Fibroblast of lung (primary cell): ENCODE results near the gene KLHL13. TPM values are rescaled to one million over a fixed set of nuclear protein-coding genes. Genes with fewer than 3 reads are reported as not detected.

ENCODE experiments used
- DNase-seq, 2 donors: peaks; one replicate each; pipeline versions ENCODE4 v3.0.0 to v3.0.0-alpha.2; 2010; ENCODE audit warnings: low read depth in 2 of 2
- H2AFZ ChIP-seq: 2 replicates; pipeline ENCODE4 v1.5.1; 2012; ENCODE audit warnings: low read length, control low read depth, inconsistent platforms
- H3K27ac ChIP-seq: 2 replicates; pipeline ENCODE4 v1.5.1; 2011; ENCODE audit warnings: low read length, control low read depth; ENCODE audit not compliant: insufficient read depth
- H3K27me3 ChIP-seq: 2 replicates; pipeline ENCODE4 v1.5.1; 2011; ENCODE audit warnings: mild to moderate bottlenecking, low read length; ENCODE audit not compliant: control insufficient read depth, insufficient read depth
- H3K36me3 ChIP-seq: 2 replicates; pipeline ENCODE4 v1.5.1; 2011; ENCODE audit warnings: low read length; ENCODE audit not compliant: control insufficient read depth, insufficient read depth
- H3K4me1 ChIP-seq: 2 replicates; pipeline ENCODE4 v1.5.1; 2011; ENCODE audit warnings: low read length; ENCODE audit not compliant: control insufficient read depth, insufficient read depth; ENCODE audit errors: extremely low read depth
- H3K4me2 ChIP-seq: 2 replicates; pipeline ENCODE4 v1.5.1; 2011; ENCODE audit warnings: low read length, control low read depth; ENCODE audit not compliant: insufficient read depth; ENCODE audit errors: extremely low read depth
- H3K4me3 ChIP-seq, 4 experiments: fragments of 200-600 bp in 1 of 4; sonication (generic) in 1 of 4; replicated peaks in 1 of 4; 2 replicates each; pipeline ENCODE4 v1.5.1; 2011 to 2016; ENCODE audit warnings: low read length in 4 of 4, low read depth in 3 of 4, mild to moderate bottlenecking in 3 of 4, control low read depth in 2 of 4, inconsistent platforms in 1 of 4, mixed read lengths in 1 of 4; ENCODE audit not compliant: insufficient read depth in 1 of 4; ENCODE audit errors: control extremely low read depth in 1 of 4
- H3K79me2 ChIP-seq: 2 replicates; pipeline ENCODE4 v1.5.1; 2012; ENCODE audit warnings: mild to moderate bottlenecking, low read length, inconsistent platforms; ENCODE audit not compliant: control insufficient read depth, insufficient read depth
- H3K9ac ChIP-seq: 2 replicates; pipeline ENCODE4 v1.5.1; 2011; ENCODE audit warnings: mild to moderate bottlenecking, low read length, control low read depth; ENCODE audit not compliant: insufficient read depth
- H3K9me3 ChIP-seq: 2 replicates; pipeline ENCODE4 v1.5.1; 2012; ENCODE audit warnings: low read depth, low read length; ENCODE audit not compliant: control insufficient read depth, insufficient read depth
- H4K20me1 ChIP-seq: 2 replicates; pipeline ENCODE4 v1.5.1; 2011; ENCODE audit warnings: low read length; ENCODE audit not compliant: control insufficient read depth, insufficient read depth; ENCODE audit errors: extremely low read depth
- EZH2 ChIP-seq: IDR thresholded peaks from 2 replicates; pipeline ENCODE4 v1.5.1; 2012; ENCODE audit warnings: low read length, control low read depth, mild to moderate bottlenecking; ENCODE audit errors: missing control alignments
- polyA plus RNA-seq, 2 donors: library from polyadenylated mRNA; depleted of rRNA in 1 of 2; stranded (reverse) in 1 of 2; unstranded in 1 of 2; fragments of >200 nt; gene quantifications; 2 replicates each; pipeline ENCODE4 v1.2.1, GENCODE V29; 2011 to 2012; ENCODE audit warnings: missing spikeins in 1 of 2
- total RNA-seq: library from RNA; depleted of rRNA; stranded (reverse); fragments of >200 nt; gene quantifications from 2 replicates; pipeline ENCODE4 v1.2.1, GENCODE V29; 2014
- TF ChIP-seq, protein P1 (sequence below), 2 donors: IDR thresholded peaks in 1 of 2; conservative IDR thresholded peaks in 1 of 2; 1 replicate in 1 of 2; 2 replicates in 1 of 2; pipeline ENCODE4 v1.5.1; 2011 to 2012; ENCODE audit warnings: low read length in 2 of 2, control low read depth in 1 of 2, inconsistent platforms in 1 of 2, low read depth in 1 of 2, mild to moderate bottlenecking in 1 of 2

KLHL13 gene
- total and polyA plus RNA-seq, 2 donors (not counting 1 experiment from before 2014, with no cell fraction given): 6.2 to 22.5 TPM

DNA sequence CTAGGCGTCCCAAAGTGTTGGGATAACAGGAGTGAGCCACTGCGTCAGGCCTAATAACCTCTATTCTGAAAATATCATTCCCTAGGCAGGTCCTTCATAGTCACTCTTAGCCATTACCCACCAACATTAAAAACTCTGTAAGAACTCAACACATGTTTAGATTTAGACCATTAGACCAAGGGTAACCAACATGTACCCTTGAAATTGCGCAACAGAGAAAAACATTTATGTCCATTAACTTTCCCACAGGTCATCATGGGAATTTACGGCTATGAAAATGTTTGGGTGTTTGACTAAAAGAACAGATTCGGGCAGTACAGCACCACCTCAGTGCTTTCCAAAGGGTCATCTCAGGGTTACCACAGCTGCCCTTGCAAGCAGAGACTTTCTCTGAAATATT lies 7.5 kb downstream of the KLHL13 start:
- Histone ChIP-seq H3K9me3 (no peaks in the 10 kb centered on the region), H3K36me3 (no peaks in the 10 kb centered on the region), H3K4me2 (no peak overlapping the region), H4K20me1 (no peaks in the 10 kb centered on the region), H3K4me1 (no peaks in the 10 kb centered on the region), H3K9ac (no peak overlapping the region), H3K4me3 (no peak overlapping the region), H3K79me2 (no peaks in the 10 kb centered on the region), H2AFZ (no peak overlapping the region), H3K27ac (no peak overlapping the region), H3K27me3 (no peaks in the 10 kb centered on the region)
- DNase-seq: no peak
- no peak for TF ChIP-seq EZH2
- TF ChIP-seq, protein P1, sequence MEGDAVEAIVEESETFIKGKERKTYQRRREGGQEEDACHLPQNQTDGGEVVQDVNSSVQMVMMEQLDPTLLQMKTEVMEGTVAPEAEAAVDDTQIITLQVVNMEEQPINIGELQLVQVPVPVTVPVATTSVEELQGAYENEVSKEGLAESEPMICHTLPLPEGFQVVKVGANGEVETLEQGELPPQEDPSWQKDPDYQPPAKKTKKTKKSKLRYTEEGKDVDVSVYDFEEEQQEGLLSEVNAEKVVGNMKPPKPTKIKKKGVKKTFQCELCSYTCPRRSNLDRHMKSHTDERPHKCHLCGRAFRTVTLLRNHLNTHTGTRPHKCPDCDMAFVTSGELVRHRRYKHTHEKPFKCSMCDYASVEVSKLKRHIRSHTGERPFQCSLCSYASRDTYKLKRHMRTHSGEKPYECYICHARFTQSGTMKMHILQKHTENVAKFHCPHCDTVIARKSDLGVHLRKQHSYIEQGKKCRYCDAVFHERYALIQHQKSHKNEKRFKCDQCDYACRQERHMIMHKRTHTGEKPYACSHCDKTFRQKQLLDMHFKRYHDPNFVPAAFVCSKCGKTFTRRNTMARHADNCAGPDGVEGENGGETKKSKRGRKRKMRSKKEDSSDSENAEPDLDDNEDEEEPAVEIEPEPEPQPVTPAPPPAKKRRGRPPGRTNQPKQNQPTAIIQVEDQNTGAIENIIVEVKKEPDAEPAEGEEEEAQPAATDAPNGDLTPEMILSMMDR (conservative IDR thresholded peaks at IDR 0.05 in 1 of 2, IDR thresholded peaks at IDR 0.05 in 1 of 2; ENCODE audit: low read depth in 1 of 2, low read length in 2 of 2): no peak

DNA sequence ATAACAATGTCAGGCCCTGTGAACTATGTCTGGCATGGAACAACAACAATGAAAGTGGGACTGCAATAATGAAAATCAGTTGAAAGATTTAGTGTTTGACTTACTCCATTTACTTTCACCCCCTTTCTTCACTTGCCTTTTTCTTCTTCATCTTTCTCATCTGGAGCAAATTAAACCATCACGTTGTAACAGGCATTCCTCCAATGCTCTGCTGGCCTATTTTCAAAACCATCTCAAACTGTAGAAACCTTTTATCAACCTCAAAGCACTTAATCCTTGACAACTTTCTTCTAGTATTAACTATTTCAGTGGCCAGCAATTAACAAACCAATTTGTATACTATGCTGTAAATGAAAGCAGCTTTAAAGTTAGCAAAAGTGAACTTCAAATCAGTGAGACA lies 8.3 kb downstream of the KLHL13 start:
- Histone ChIP-seq H3K9ac (no peak overlapping the region), H3K27me3 (no peaks in the 10 kb centered on the region), H2AFZ (no peak overlapping the region), H3K4me3 (no peak overlapping the region), H3K4me1 (no peaks in the 10 kb centered on the region), H3K36me3 (no peaks in the 10 kb centered on the region), H3K9me3 (no peaks in the 10 kb centered on the region), H3K79me2 (no peaks in the 10 kb centered on the region), H4K20me1 (no peaks in the 10 kb centered on the region), H3K27ac (no peak overlapping the region), H3K4me2 (no peak overlapping the region)
- TF ChIP-seq, protein P1 (conservative IDR thresholded peaks at IDR 0.05 in 1 of 2, IDR thresholded peaks at IDR 0.05 in 1 of 2; ENCODE audit: low read depth in 1 of 2, low read length in 2 of 2): no peak
- TF ChIP-seq EZH2: no peak
- DNase-seq: peak in 1 of 2 donors; percentile 3

DNA sequence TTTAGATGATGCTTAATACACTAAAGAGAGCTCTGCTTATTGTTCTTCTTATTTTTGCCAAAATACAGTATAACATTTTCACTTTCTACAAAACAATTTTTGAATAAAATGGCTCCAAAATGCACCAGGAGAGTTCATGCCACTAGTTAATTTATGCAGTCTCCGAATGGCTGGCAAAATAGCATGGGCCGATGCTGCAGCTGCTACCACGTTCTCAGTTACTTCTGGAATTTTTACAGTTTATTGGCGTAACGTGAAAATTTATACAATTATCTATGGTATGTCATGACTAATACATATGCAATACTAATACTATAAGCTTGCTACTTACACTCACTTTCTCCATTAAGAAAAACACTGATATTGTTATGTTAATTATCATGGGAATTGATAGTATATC lies 16.5 kb downstream of the KLHL13 start:
- no peaks in the 10 kb centered on the region for H3K36me3 ChIP-seq
- H3K4me1 ChIP-seq: no peaks in the 10 kb centered on the region
- TF ChIP-seq, protein P1 (conservative IDR thresholded peaks at IDR 0.05 in 1 of 2, IDR thresholded peaks at IDR 0.05 in 1 of 2; ENCODE audit: low read depth in 1 of 2, low read length in 2 of 2): no peak
- no peak for TF ChIP-seq EZH2
- no peak overlapping the region for H3K9ac ChIP-seq
- no peaks in the 10 kb centered on the region for H4K20me1 ChIP-seq
- no peak overlapping the region for H3K4me2 ChIP-seq
- no peaks in the 10 kb centered on the region for H3K9me3 ChIP-seq
- H3K4me3 ChIP-seq: no peak overlapping the region
- no peak overlapping the region for H3K27ac ChIP-seq
- no peak for DNase-seq
- H3K27me3 ChIP-seq: no peaks in the 10 kb centered on the region
- no peaks in the 10 kb centered on the region for H3K79me2 ChIP-seq
- no peak overlapping the region for H2AFZ ChIP-seq
